Kidney glomerular epithelial cell (primary cell): ENCODE results near the gene SPOCK1.

Experiments
- DNase-seq: peaks from one replicate; lab custom pipeline; 2025; lab: John Stamatoyannopoulos, UW

SPOCK1 gene

DNA sequence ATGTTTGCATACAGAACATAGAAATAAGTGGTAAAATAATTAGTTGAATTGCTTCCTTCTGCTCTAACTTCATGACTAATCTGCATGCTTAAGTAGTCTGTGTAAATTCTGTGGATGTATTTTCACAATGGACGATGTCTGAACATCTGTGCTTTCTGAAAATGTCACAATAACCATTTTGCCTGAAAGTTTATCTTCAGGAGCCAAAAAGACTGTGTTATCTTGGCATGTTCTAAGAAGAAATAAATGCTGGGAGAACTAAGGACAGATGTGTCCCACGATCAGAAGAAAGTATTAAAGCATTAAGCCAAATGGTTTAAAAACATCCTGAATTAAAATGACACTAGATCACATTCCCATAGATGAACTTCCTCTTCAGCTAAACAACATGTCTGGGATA, 397.6 kb downstream of the SPOCK1 start:
- DNase-seq, result no peak

DNA sequence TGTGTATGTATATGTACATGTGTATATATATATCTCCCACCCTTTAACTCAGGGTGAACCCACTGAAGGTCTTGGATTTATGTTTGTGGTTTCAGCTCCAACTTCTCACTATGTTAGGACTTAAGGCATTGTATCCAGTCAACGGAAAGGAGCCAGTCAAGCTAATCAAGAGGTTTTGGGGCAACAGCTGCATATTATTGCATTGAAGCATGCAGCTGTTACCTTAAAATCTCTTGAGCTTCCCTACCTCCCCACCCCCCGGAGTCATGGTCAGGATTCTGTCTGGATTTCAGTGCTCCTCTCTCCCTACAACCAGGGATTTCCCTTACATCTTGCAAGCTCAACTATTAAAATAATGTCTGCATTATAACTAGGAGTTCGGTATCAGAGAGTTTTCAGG, 399.5 kb downstream of the SPOCK1 start:
- DNase-seq, result no peak

DNA sequence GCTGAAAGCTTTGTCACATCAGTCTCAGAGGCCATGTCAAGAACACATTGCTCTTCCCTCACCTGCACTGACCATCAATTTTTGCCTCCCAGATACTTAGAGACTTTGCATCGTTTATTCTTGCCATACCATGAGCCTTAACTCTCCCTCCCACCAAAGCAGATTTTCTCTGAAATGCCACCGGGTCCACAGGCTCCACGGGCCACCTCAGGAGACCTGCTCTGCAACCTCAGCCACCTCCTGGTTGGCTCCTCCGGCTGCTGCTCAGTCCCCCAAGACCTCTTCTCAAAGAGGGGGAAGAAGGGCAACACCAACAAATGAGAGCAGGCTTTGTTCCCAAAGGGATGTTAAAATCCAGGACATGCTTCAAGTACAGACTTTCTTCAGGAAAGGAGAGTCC, 400.5 kb downstream of the SPOCK1 start:
- DNase-seq, result no peak

DNA sequence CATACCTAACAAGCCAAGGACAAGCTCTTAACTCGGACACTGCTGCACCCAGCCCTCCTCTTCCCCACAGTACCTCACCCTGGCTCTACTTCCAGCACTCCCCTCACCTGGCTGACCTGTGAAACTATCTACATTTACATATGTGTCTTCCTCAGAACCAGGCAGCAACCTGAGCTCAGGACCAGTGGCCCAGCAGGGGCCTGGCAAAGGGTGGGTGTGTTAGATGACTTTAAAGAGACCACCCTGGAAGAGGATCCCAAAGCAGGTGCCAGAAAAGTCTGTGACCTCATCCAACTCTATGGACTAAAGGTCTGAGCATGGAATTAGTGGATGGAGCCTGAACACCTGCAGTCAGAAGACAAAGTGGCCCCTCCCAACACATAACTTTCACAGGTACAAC, 400.9 kb downstream of the SPOCK1 start:
- DNase-seq, result no peak

DNA sequence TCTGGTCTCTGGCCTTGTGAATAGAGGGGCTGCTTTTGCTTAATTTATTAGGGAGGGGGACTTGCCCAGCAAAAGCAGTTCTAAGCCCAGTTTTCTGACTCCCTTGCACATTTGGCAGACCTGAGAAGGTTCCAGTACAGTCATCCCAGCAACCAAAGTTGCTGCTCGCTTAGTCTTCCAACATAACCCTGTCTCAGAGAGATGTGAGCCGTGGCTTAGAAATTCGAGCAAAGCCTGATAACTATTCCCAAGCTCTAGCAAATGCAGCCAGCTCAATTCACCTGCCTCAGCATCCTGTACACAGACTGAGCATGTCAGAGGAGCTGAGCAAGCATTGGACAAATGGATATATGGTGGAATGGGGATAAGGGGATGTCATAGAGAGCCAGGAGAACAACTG, 401.9 kb downstream of the SPOCK1 start:
- DNase-seq, result no peak

DNA sequence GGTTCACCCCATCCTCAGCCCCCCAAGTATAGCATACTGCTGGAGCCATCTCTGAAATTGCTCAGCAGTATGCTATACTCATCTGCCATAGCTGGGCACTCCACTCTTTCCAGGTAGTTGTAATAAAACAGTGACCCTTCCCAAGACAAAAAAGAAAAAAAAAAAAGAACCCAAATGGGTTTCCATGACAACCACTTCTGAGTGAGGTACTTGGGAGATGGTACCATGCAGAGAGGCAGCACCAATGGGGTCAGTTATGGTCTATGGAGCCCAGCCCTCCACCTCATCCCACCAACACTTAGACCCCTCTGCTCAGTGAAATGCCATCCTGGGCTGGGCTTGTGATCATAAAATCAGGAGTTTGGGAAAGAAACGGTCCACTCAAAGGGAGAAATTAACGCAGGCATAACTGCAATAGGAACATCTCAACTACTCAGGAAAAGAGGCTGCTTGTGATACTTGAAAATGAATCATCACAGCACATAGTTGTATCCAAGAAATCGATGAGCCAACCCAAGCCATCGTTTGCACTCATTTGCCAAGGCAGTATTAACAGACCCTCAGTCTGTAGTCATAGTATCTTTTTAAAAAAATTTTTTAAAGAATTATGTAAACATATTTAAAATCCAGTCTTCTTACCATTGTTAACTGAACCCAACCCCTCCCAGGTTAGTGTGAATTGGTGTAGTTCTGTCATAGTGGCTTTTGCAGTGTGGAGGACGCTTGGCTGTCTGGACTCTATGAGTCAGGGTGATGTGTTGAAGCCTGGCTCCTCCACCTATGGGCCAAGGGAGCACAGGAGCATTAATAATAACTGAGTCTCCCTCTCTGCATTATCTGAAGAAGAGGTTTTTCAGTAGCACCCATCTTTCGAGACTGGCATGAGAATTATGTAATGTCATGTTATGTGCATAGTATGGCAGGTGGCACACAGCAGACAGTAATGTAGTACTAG, 402.7 kb downstream of the SPOCK1 start:
- peak; percentile 33 for DNase-seq

DNA sequence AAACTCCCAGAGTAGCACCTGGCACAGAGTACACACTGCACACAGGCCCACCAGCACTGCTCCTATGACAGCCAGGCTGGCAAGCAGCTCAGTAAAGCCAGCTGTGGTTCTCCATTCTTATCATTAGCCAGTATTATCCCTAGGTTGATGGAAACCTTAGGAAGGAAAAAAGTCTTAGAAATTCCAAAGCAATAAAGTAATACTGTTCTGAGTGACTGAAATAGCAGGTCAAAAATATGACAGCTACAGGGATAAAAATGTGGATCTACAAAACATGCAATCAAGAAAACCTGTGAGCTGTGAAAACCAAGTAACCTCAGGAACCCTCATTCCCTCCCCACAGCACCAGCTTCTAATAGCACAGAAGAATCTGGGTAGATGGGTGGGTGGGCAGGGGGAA, 403.5 kb downstream of the SPOCK1 start:
- DNase-seq, result peak; percentile 86

DNA sequence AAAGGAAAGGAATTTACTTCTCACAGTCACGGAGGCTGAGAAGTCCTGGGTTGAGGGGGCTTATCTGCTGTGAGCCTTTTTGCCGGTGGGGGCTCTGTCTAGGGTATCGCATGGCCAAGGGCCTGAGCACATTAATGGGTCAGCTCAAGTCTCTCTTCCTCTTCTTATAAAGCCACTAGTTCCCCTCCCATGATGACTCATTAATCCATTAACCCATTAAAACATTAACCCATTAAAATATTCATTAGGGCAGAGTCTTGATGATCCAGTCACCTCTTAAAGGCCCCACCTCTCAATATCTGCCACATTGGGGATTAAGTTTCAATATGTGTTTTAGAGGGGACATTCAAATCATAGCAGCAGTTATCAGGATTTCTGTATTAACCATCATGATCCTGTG, 406.3 kb downstream of the SPOCK1 start:
- DNase-seq, result no peak

DNA sequence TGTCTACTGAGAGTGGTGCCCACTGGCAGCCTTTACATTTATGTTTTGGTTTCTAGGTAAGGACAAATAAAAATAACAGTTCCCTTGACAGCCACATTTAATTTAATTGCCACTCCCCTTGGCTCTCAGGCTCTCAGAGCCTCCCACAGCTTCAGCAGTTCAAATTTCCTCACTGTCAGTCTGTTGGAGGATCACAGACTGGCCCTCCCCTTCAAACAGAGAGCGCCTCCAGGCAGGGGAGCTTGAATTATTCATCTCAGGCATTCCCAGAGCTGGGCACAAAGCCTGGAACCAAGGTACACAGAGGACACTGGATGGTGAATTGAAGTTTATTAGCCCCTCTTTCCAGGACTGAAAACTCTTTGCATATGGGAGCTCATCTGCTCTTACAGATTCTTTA, 407.7 kb downstream of the SPOCK1 start:
- no peak for DNase-seq

DNA sequence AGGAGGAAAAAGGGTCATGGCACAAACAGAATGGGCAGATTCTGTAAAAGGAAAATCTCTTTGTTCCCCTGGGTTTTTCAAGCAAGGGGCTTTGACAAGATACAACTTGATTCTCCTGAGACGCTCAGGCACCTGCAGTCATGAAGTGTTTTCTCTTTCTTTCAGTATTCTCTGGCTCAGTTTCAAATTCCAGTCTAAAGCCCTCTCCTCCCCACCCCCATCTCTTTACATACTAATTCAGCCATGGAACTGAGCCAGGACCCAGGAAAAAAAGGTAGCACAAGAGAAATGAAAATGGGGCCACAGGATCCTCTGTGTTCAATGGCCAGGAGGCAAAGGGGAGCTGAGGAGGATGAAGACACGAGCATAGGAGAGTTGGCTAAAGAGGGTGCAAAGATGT, 408.4 kb downstream of the SPOCK1 start:
- no peak for DNase-seq

DNA sequence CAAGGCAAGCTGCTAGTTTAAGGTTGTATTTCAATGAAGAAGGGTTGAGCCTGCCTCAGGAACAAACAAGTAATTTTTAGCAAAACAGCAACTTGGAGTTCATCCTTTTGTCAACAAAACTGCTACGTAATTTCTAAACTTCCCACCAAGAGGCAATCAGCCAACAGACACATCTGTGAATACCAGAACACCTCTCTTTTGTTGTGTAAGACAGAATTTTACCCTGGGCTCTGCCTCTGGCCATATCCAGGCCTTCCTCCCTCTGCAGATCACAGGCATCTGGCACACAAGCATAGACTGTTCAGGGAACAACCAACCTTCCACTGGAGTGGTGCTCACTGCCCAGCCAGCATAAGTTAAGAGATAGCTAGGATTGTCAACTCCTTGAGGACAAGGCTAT, 409.0 kb downstream of the SPOCK1 start:
- DNase-seq, result no peak

DNA sequence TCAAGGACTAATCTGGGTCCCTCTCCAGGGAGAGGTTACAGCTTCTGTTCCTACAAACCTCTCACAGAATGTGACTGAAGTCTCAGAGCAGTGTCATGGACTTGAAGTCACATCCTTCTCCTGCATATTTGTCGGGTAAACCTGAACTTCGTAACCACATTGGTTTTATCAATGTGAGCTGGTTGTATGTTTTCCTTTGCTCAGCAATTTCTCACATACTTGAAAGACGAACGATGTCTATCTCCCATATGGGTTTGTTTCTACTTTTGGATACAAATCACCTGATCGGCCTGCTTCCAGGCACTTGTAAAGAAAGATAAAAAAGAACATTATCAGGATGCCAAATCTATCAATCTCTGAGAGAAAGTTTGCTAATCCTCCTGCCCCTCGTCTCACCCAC, 411.0 kb downstream of the SPOCK1 start:
- DNase-seq, result no peak

DNA sequence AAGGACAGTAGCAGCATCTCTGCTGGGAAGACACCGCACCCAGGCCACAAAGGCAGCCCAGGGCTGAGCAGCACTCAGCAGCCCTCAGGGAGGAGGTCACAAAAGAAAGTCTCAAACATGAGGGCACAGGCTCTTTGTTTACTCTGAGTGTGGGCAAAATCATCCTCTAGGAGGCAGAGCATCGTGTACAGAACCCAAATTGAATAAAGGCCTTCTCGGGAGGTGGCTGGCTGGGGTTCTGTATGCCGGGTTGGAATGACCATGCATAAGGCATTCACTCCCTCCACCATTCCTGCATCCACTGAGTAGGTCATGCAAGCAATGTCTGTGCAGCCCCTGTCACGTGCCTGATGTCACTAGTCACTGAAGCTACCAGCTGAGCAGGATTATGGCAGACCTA, 412.8 kb downstream of the SPOCK1 start:
- no peak for DNase-seq

DNA sequence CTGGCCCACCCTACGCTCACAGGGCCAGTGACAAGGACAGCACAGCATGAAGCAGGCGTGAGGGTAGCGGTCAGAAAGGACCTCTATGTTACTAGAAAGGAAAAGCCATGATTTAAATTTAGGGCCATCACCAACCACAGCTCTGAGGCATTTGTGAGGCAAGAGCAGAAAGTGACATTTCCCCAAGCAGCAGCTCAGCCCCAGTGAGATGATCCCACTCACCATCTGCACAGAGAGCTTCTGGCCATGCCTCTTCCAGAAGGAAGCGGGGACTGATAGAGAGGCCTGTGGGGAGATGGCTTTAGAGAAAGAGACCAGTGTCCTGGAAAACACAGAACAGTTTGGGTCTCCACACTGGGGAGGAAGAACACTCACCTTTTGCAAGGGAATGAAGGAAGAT, 413.9 kb downstream of the SPOCK1 start:
- DNase-seq, result no peak

DNA sequence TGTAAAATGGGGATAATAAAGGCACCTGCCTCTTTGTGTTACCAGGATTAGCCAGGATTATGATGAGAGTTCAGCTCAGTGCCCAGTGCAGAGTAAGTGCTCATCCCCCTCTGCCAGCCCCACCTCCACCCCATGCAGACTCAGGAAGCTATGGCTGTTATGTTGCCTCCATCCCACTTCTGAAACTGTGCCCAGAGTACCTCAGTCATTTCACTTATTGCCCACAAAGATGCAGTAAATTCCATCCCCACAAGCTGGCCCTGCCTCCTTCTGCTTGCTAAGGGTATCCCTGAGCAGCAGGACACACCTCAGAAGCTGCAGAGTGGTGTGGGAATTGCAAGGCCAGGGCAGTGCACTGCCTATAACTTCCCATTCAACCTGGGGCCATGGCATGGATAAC, 415.1 kb downstream of the SPOCK1 start:
- no peak for DNase-seq

DNA sequence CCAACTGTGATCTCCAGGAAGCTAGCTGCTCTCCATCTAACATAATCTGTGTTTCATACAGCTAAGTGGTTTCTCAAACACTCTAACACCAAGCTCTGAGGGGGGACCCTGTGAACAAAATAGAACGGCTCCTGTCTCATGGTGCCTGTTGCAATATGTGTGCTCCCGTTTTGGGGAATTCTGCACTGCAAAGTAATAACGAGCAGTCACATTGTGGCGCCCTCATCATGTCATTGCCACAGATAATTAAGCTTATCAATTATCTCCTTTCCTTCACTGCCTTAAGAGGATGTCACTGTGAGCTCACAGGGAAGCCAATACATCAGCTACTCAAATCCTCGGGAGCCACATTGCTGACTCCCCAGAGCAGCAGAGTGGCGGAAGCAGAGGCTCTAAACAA, 416.2 kb downstream of the SPOCK1 start:
- DNase-seq, result no peak

DNA sequence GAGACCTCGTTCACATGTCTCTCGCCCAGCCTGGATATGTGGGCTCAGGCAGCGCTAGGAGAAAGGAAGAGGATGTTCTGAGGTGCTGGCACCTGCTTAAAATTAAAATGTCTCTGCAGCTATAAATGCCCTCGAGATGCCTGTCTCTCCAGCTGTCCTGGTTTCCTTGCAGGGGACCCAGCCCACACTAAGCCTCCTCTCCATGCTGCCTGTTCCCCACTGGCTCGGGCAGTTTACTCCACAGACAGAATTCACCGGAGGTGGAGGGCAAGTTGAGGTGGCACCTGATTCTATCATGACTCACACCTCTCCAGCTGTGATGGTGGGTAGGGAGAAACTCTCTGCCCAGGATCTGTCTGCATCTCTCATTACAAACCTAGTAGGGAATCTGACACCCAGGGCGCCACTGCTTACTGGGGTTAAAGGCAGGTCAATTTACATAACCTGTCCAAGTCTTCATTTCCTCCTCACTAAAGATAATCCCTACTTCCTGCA, 420.9 kb downstream of the SPOCK1 start:
- DNase-seq, result peak; percentile 51

DNA sequence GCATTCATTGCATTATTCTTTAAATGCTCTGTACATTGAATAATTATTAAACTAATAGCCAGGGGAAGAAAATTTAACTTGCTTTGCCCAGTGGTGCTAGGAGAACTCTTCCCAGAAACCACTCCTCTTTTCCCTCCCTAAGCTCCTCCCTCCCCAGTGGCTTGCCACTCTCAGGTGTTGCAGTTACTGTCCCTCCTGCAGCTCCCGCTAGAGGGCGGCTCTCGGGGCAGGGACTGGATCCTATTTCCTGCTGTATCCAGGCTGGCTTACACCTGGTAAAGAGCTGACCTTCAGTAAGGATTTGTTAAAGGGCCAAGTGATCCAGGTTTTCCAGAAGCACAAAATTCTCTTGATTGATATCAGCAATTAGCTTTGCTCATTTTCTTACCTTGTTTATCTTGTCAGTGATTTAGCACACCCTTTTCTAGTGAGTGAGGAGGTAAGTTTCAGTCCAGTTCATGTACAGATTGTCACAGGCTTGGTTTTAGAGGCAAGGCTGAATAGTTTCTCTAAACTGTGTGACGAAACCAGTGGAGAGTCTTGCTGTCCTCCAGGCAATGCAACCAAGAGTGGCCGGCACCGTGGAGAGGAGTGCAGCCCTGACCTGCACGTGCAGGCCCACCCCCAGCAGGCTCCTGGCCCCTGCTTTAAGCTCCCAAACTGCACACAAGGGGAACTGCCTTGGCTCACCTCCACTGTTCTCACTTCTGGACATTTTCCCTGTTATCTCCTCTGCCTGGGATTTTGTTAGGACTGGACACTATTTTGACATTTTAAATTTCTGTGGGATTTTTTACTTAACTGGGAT, 423.8 kb downstream of the SPOCK1 start:
- DNase-seq, result peak; percentile 56

DNA sequence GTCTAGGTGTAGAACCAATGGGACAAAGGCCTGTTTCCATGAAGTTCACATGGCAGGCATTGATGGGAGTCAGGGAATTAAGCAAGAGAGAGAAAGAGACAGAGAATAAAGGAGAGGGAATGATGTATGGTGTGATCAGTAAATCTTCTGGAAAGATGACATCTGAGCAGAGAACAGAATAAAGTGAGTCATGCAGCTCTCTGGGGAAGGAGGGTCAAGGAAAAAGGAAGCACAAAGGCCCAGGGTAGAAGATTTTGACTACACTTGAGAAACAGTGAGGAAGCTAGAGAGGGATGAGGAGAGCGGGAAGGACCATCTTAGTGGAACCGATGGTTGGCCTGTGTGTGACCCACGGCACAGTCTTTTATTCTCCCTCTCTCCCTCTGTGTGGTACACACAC, 425.9 kb downstream of the SPOCK1 start:
- no peak for DNase-seq

DNA sequence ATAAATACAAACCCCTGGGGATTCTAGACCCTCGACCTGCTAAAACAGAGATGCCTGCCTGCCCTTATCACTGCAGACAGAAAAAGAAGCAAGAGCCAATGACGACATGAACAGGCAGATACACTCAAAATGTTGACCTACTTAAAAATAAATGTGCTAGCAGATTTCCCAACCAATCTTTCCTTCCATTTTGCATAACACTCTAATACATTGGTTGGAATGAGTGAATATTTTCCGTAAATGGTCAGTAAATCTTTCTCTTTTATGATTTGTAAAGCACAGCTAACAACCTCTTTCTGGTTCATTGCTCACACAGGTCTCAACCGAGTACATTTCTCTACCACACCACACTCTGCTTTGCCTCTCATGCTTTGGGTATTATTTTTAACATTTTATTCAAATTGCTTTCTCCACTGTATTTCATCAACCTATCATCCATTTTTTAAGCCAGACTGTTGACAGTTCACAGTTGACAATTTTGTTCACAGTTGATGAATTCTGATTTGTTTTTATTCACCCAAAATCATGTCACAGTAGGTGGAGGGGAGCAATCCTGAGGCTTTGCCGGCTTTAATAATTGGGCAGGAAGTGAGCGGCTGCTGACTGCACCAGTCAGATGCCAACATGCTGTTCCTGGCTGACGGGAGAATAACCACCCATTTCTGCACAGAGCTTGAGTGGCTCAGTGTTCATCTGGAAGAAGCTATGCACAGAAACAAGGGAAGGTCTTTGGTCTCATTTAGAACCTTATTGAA, 426.6 kb downstream of the SPOCK1 start:
- peak; percentile 32 for DNase-seq

DNA sequence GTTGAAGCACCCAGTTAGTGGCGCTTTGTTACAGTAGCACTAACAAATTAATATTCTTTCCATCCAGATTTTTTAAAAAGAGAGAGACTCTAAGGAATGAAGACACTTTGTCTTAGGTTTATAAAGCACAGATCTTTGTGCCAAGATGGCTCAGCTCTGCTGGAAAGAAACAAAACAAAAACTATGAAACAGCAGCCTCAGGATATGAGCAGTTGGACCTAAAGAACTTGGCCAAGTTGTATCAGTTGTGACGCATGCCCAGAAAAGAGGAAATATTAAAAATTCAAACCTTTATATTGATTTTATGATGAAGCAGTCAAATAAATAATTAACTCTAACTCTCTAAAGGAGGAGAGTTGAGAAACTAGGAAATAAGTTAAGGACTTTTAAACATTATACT, 427.2 kb downstream of the SPOCK1 start:
- no peak for DNase-seq

DNA sequence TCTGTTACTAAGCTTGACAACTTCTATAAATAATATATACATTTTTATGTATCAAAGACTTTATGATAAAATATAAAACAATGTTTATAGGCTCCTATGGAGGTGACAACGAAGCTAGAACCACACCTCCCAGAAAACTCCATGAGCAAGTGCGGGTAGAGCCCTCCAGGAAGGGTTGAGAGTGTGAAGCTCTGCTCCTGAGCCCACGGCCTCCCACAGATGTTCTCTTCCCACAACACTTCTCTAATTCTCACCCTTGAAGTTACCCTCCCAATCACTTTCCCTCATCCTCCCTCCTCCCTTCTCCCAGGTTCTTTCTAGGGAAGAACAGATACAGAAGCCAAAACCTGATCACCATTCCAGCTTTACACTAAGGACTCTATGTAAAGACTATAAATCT, 427.6 kb downstream of the SPOCK1 start:
- no peak for DNase-seq
